Fibroblast of villous mesenchyme (primary cell): Measurements from ENCODE around the gene NUP205. TPM values are rescaled to one million over a fixed set of nuclear protein-coding genes. Genes with fewer than 3 reads are reported as not detected.

ENCODE experiments used
- DNase-seq: peaks from one replicate; pipeline ENCODE4 v3.0.0-alpha.2; 2010; ENCODE audit warnings: low read depth
- H3K4me3 ChIP-seq: 2 replicates; pipeline ENCODE4 v1.5.1; 2011; ENCODE audit warnings: low read depth, mild to moderate bottlenecking, low read length
- CTCF ChIP-seq: IDR thresholded peaks from 2 replicates; pipeline ENCODE4 v1.5.1; 2012; ENCODE audit warnings: low read depth, mild to moderate bottlenecking, low read length; ENCODE audit not compliant: insufficient read depth
- total RNA-seq: library from RNA; depleted of rRNA; stranded (reverse); fragments of >200 nt; gene quantifications from 2 replicates; pipeline ENCODE4 v1.2.3, GENCODE V29; 2012

The NUP205 gene
- total RNA-seq, 1 donor, result 75.6 TPM

- no peak for TF ChIP-seq CTCF
- DNase-seq, result no peak
- no peak overlapping the region for H3K4me3 ChIP-seq
Observed at GRCh38 chr7:135669774-135670173, 112.1 kb downstream of the NUP205 start.

- peak; percentile 20 for DNase-seq
- H3K4me3 ChIP-seq, result no peak overlapping the region
- no peak for TF ChIP-seq CTCF
Observed at GRCh38 chr7:135670179-135670578, 112.5 kb downstream of the NUP205 start.

DNA sequence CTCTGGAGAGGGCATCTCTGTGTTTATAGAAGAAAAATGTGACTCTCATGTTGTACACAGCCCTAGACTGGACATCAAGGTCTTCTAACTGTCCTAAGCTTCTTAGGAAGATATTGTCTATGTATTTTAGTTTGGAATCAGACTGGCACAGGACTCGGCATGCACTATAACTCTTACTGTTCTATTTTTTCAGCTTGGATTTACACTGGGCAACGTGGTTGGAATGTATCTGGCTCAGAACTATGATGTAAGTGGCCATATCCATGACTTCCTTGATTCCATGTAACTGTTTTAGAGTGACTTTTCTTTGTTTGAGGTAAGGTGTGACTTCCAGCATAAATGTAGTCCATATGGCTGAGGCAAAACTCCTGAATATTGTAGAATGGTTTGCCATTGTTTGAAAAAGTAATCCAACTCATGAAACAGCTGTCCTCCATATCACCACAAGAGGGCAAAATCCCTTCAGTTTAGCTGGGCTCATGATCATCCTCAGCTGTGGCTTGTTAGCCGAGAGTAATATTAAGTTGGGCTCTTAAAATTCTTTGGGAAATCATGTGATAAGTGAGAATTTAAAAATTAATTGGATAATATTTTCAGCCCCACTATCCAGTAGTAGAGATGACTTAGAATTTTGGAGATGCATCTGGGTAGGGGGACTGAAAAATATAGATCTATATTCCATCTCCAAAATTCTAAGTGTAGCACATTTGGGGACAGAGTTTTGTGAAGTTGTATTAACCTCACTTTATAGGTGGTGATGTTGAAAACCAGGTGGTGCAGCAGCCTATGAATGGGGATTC, 115.0 kb downstream of the NUP205 start:
- H3K4me3 ChIP-seq, result no peak overlapping the region
- peak; percentile 87 for TF ChIP-seq CTCF

GRCh38 chr7:135673360-135673706, 115.6 kb downstream of the NUP205 start:
- H3K4me3 ChIP-seq, result no peak overlapping the region
- no peak for TF ChIP-seq CTCF
- peak; percentile 29 for DNase-seq

More for the DNA sequence above, 115.0 kb downstream of the NUP205 start:
- DNase-seq, result peak; percentile 73

- no peak overlapping the region for H3K4me3 ChIP-seq
- DNase-seq, result no peak
- TF ChIP-seq CTCF, result no peak
Observed at GRCh38 chr7:135678612-135679575, 121.2 kb downstream of the NUP205 start.

DNA sequence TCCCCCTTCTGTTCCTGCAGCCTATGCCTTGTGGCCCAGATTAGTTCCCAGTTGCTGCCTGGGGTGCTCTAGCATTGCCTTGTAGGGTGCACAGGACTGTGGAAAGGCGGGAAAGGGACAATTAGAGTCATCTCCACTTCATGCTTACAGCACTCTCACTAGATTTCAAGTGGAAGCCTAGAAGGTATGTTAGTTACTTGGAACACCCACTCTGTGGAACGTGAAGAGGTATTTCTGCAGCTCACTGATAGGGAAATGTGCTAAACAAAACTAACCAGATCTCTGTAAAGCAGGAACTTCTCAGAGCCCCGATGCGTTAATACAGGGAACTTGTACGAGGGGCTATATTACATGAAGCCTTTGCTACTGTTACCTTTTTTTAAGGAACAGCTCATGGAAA, 124.0 kb downstream of the NUP205 start:
- no peak for TF ChIP-seq CTCF
- DNase-seq, result no peak
- H3K4me3 ChIP-seq, result no peak overlapping the region
